G401.6 (cell line): Measurements from ENCODE around the gene CLDN7.
"Not testable (repeated sequence)": the region's sequence is repeated elsewhere in the genome, so short reads cannot be mapped to it uniquely, and the experiment has no call there.

Experiments
- FAIRE-seq: peaks from 2 replicates; lab custom pipeline; 2012; peaks lifted over from hg19 to GRCh38; lab: Jason Lieb, UNC

The CLDN7 gene

GRCh38 chr17:7253082-7253481 is 9.2 kb downstream of the CLDN7 start:
- FAIRE-seq, result no peak

- no peak for FAIRE-seq
These were observed 9.9 kb downstream of the CLDN7 start, which contains the start of gene ELP5 for GRCh38 chr17:7252176-7253043. Gene ELP5 (plus strand): TSS chr17:7252215. CDS start chr17:7252551, 336 bp downstream.

GRCh38 chr17:7251661-7252175 is 10.6 kb downstream of the CLDN7 start, which contains the start of gene CTDNEP1:
Gene CTDNEP1 (minus strand): TSS chr17:7251734. CDS start chr17:7251296, 438 bp downstream.
- peak; percentile 99 for FAIRE-seq

DNA sequence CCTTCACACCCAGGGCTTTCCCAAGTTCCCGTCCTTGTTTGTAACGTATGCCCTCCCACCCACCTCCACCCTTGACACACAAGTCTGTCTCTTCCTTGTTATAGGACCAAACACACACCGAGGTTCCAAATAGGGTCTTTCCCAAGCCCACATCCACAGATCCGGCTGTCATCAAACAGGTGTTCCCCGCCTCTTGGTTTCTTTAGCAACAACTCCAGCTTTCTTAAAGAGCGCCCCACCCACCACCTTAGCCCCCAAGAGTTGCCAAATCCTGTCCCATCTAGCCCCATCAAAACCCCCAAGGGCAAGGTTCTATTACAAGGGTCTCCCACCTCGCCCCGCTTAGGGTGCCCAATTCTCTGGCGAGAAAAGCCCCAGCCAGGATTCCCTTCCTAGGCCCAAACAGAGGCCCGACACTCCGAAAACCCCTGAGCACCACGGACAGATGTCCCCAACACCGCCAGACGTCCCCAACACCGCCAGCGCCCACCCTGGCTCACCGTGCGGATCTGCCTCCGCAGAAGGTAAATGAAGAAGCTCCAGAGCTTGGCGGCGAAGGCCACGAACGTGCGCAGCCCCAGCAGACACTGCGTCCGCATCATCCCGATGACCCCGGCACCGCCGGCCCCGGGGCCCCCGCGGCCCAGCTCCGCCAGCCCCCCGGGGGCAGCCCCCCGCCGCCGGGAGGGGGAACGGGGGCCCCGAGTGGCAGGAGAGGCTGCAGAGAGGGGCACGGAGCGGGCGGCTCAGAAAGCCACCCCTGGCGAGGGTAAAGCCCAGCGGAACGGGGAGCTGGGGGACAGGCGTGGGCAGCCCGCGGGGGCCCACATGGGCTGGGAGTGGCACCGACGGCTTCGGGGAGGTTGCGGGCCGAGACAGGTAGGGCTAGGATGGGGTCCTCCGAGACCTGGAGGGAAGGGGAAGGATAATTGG is 11.3 kb downstream of the CLDN7 start:
- no peak for FAIRE-seq

- FAIRE-seq, result no peak
These were observed 12.4 kb downstream of the CLDN7 start for GRCh38 chr17:7249830-7250229.

GRCh38 chr17:7249214-7249613 is 13.1 kb downstream of the CLDN7 start:
- FAIRE-seq, result no peak

DNA sequence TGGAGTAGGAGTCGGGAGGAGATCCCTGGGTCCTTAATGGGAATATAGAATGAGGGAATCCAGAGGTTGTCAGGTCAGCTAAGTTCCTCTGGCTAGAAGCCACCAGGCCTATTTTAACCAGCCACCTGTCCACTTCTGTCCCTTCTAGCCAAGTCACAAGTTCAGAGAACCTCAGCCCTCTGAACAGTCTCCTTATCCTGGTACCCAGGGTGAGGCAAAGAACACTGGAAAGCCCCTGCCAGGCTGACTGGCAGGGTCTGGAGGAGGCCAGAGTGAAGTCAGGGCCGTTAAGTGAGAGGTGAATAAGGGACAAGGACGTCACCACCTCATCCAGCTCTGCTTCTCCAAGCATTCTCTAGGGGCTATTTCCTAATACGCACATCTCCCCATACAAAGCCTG is 13.5 kb downstream of the CLDN7 start:
- no peak for FAIRE-seq

DNA sequence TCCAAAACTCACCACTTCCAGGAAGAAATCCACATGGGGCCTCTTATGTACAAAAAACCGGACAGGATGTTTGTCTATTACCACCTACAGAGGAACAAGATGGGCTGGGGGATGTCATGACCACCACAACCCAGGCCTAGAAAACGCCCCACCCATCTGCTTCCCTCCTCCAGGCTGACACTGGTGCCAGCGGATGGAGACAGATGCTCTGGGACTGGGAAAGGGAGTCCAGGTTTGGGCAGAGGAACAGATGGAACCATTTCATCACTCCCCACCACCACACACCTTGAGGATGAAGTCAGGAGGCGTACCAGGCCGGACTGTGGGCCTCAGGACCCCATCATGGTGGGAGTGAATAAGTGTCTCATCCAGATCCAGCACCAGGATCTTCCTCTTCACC is 15.5 kb downstream of the CLDN7 start:
- FAIRE-seq, result no peak

DNA sequence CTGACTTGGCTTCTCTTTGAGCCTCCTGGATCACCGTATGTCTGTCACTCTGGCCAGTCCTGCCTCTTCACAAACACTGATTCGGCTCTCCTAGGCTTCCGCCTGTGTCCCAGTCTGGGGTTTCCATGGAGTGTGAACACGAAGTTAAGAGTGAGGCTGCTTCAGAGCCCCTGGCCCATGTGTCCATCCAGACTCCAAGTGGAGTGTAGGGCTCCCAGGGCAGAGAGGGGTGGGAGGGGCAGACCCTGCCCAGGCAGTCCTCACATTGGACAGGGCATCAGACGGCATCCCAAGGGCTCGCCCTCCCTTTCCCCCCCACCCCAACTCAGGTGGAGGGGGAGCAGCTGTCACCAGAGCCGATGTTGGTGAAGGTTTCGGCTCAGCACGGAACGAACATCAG is 18.4 kb downstream of the CLDN7 start:
- FAIRE-seq, result not testable (repeated sequence)

DNA sequence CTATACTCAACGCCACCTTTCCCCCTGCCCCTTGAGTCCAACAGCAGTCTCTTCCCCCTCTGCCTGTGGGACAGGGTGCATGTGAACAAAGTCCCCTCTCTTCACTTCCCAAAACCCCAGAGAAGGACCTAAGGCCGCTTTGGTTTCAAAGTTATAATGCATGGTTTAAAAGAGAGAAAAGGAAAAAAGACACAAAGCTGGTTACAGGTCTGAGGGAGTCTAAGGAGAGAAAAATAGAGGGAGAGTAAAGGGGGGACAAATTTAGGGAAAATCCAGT is 18.9 kb downstream of the CLDN7 start:
- FAIRE-seq, result no peak

DNA sequence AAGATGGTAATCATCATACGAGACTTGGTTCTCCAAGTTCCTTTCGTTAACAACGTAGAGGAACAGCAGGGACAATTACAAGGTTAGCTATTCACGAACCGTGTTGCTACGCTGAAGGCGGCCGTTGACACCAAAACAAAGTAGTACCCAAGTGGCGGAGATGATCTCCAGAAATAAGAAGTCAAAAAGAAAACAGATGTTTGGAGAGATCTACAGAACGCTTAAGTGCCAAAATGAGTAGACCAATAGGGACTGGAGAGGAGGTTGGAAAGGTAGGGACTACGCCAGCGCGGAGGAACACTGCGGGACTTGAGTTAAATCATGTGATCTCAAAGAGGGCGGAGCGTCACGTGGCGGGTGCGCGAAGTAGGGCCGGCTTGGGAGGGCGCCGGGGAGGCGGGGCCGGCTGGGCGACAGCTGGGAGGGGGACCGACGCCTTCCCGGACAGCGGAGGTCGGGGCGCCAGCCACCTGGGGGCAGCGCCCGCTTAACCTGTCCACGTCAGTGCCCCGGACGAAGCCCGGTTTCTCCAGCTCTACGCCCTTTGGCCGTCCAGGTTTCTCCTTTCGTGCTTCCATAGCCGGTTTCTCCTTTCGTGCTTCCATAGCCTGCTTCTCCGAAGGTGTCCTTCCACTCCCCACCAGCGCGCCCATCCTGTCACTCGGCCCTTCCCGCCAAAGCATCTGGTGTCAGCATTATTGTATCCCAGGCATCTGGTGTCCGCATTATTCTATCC is 19.4 kb downstream of the CLDN7 start:
- no peak for FAIRE-seq

DNA sequence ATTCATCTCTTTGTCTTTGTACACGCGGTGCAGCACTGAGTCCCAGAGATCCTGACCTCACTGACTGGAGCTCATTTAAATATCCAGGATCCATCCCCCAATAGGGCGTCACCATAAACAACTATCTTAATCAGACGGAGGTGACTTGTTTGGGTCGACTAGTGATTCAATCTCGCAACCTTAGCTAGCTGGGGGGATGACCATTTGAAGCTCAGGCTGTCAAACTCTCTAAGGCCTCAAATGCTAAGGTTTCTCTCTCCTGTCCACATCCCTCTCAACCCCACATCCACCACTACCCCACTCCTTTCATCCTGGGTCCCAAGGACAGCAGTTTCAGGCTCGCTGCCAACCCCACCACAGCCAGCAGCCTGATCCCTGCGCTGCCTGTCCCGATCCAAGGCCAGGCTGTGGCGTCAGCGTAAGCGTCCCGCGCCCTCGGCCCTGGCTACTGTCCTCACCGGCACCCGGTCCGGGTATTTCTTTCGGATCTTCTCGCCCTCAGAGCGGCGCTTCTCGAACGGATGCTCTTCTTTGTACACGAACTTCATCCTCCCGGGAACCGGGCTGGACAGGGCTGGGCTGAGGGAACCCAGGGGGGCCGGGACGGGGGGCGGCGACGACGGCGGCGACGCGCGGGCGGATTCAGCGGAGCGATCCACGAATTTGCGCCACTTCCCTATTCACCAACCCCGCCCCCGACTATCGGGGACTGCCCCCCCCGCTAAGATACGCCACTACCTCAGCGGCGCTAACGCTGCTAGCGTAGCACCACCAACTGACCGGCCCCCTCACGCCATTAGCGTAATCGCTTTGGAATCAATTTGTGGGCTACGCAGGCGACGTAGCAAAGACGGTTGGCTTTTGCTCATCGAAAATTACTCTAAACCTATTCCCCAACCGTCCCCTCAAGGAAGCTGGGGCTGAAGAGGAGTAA is 20.2 kb downstream of the CLDN7 start, which contains the start of gene GABARAP:
GABARAP (minus strand) TSS at position 667 of the 934 bp plus-strand sequence; CDS start at position 548, 119 bp downstream.
- FAIRE-seq, result peak; percentile 92

- no peak for FAIRE-seq
These were observed 21.1 kb downstream of the CLDN7 start for GRCh38 chr17:7241090-7241733.

- no peak for FAIRE-seq
These were observed 21.9 kb downstream of the CLDN7 start for GRCh38 chr17:7240375-7240774.

DNA sequence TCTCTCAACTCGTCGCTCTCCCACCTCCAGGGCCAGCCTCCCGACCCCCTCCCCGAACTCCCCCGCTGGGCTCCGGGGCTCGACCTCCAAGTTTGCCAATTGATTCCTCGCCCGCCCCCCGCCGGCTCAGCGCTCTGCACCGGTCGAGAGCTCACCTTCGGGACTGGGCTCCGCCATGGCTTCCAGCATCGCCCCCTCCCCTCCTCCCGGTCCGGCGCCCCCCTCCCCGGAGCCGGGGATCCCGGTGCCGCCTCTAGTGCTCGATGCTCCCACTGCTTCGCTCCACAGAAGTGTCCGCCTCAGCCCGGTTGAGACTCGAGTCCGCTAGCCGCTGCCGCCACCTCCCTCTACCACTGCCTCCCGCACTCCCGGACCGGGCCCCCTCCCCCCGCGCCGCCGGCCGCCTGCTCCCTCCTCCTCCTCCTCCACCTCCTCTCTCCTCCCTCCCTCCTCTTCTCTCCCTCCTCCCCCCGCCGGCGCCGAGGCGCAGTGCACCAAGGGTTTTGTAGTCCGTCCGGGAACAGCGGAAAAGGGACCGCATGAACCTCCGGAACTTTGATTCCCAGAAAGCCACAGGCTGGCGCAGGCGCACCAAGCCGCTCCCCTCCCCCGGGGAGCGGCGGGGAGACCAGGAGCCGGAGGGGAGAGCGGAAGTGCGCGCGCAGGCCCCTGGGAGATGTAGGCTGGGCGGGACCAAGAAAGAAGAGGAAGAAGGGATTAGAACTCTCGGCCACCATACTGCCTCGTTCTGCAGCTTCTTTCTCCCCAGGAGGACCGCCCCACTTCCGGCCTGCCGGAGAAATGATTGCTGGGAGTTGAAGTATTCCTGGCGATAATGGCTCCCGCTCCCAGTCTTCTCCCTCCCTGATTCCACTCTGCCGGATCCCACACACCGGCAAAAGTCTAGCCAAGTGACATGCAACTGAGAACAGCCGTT is 22.9 kb downstream of the CLDN7 start, which contains the start of gene PHF23:
PHF23 (minus strand) TSS at position 367 of the 937 bp plus-strand sequence; CDS start at position 189, 178 bp downstream.
- peak; percentile 99 for FAIRE-seq

DNA sequence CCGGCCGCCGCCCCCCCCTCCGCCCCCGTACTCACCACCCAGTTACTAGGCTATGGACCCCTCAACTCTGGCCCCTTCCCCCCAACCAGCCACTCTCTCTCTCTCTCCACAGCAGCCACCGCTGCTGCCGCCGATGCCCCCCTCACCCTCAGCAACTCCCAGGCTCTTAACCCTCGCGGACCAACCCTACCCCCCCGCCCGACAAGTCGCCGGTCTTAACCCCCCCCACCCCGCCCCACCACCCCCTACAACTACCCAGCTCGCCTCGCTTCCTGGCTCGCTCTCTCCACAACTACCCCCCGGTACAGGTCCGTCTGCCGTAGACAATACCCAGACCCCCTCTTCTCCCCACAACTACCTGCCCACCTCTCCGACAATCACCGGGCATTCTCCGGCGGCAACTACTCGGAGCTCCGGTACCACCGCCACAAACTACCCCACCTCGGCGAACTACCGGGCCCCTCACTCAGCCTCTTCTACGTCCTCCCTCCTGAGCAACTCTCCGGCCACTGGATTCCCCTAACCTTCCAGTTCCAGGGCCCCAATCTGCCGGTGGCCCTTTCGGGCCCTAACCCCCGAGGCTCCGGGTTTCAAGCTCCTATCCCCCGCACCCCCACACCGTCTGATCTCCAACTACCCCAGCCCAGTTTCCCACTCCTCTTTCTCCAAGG is 23.7 kb downstream of the CLDN7 start:
- FAIRE-seq, result no peak

DNA sequence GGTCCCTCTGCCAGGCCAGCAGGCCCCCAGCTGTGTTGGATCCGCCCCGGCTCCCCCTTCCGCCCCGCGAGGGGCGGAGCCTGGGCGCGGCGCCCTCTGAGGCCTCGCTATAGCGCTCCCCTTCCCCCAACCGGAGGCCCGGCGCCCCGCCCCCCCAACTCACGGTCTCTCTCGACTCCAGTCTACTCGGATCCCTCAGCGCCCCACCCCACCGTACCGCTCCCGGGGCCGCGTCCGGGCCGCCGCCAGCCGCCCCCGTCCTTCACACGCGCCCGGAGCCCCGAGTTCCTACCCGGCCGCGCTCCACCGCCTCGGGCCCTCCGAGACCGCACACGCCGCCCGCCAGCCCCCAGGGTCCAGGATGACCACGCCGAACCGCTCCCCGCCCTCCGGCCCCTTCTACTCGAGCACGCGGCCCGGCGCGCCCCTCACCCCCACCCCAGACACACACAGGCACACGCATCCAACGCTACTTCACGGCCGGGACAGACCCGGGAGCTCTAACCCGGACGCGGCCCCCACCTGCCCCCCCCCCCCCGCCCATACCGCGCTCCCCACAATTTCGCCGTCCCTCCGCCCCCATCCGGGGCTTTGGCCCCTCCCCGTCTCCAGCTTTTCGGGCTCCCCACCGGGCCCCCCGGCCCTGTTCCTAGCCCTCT is 24.4 kb downstream of the CLDN7 start:
- FAIRE-seq, result no peak

DNA sequence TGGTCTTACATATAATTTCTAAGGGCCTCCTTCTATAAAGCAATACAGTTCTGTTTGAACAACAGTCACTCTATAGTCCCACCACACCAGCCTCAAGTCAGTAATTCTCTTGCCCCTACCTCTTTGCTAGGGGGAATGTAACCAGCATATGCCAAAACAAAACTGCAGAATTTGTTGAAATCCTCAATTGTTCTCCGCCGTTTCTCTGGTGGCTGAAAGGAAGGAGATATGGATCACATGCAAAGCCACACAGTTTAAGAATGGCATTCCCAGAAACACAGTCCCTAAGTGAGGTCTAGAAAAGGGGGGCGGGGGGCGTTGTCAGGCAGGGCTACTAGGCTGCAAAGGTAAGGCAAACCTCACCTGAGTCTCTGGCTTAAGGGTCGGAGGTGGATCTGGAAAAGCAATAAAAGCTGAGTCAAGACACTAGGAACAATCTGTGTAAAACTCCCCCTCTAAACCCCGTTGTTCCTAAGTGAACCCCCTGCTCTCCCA is 25.0 kb downstream of the CLDN7 start:
- FAIRE-seq, result no peak
